Right renal cortex interstitium (tissue), 3 donors: ENCODE measurements around the gene TNFAIP8L1. TPM values are rescaled to one million over a fixed set of nuclear protein-coding genes. Genes with fewer than 3 reads are reported as not detected.

Source experiments
- DNase-seq, 3 donors: peaks; one replicate each; pipeline ENCODE4 v3.0.0-alpha.2; 2013; ENCODE audit warnings: low read depth in 3 of 3, low spot score in 2 of 3
- polyA plus RNA-seq, 3 donors: library from polyadenylated mRNA; unstranded; fragments of 120-200 nt; gene quantifications; one replicate each; pipeline ENCODE4 v1.2.1, GENCODE V29; 2013; ENCODE audit not compliant: insufficient read length in 3 of 3

Gene TNFAIP8L1
- polyA plus RNA-seq, 3 donors = 11.4 to 15.2 (median 12.5) TPM

DNA sequence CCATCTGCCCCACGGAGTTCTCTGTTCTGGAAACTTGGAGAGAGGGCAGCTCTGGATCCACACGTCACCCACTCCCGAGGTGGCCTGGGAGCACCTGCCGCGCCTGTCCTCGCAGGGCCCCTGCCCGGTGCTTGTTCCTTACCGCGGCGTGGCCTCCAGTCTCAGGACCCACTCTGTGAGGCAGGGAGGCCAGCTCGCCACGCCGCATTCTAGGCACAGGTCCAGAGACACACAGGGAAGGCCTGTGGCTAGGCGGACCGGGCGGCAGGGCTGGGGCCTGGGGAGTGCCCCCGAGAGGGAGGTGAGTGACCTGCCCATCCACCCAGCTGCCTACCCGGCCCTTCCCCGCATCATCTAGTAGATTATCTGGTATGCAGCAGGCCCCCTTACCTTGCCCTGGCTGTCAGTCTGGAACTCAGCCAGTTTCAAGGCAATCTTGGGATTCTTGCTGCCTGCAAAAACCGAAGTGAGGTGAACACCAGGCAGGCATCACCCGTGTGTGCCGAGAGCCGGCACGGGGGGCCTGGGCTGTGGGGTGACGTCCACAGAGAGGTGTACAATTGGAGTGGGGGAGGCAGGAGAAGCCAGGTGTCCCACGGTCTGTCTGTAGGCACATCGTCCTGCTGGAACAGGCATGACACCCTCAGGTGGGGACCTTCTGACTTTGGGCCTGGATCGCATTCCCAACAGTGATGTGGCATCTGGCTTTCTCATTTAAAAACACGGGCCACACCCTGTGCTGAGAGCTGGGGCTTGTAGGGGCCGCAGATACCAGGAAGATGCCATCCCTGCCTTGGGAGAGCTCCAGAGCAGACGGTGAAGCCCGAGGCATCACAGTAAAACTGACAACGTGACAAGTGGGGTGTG lies 60.7 kb downstream of the TNFAIP8L1 start:
- DNase-seq = no peak

DNA sequence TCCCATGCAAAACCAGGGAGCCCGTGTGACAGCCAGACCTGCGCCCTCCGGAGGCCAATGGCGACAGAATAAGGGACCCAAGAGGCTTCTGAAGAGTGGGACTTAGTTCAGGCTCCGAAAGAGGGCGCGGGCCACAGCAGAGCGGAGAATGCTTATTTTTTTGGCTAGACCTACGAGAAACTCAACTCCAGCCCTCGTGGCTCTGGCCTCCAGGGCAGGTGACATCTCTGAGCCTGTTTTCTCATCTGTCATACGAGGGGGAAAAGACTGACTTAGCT lies 61.3 kb downstream of the TNFAIP8L1 start:
- DNase-seq = no peak

DNA sequence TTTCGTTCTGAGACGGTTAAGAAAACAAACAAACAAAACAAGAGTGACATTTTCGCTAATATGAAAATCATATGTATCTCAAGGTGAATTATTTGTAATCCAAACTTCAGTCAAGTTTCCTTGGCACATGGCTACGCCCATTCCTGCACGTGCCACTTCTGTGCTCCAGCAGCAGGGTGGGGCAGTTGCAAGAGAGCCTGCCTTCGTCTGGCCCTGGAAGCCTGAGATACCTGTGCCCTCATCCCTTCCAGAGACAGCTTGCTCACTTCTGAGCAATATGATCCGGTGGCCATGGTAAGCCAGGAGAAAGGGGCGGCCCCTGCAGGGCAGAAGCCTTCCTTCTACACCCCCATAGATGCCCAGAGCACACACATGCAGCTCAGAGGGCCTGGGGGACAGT lies 62.2 kb downstream of the TNFAIP8L1 start:
- no peak for DNase-seq

DNA sequence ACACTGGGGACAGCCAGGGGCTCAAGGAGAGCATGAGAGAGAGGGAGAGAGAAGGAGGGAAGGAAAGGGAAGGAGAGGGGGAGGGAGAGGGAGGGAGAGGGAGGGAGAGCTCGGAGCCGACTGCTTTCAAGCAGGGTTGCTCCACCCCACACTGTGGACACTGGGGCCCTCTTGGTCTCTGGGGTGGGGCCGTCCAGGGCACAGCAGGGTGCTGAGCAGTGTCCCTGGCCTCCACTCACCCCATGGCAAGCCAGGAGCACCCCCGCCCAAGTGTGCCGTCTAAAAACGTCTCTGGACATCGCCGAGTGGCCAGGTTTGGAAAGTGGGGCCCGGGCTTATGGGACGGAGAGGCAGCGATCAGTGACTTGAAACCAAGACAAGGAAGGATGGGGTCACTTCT lies 63.4 kb downstream of the TNFAIP8L1 start:
- no peak for DNase-seq

DNA sequence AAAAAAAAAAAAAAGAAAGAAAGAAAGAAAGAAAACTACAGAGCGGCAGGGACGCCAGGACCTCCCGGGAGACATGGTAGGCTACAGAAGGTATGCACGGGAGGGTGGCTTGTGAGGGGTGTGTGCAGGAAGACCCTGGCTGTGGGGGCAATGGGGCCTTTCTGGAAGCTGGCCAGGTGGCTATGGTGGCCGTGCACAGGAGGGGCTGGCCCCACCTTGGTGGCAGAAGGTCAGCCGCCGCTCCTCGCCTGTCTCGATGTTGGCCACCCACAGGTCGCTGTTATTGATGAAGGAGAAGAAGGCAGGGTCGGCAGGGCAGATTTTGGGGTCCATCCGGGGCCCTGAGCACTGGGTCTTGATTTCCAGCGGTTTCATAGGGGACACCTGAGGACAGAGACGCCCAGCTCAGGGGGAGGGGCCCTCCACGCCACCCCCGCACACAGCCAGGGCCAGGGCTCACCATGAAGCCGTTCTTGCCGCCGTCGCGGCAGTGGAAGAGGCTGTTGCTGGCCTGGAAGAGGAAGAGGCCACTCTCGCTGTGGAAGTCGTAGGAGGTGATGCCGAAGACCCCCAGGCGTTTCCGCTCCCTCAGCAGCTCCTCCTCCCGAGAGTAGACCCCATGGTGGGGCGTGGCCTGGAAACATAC lies 64.5 kb downstream of the TNFAIP8L1 start:
- no peak for DNase-seq

DNA sequence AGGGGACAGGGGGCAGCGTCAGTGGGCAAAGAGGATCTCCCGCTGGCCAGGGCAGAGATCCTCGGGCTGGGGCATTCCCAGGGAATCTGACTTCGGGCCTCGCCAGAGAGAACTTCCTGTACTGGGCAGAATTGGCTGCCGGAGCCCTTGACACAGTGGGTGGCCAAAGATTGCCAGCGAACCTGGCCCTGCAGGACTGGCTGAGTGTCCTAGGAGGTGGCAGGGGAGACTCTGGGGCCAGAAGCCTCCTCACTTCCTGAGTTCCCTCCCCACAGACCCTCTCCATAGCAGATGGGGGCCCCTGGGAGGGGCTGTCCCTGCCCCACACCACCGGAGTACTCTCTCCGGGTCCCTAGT lies 65.0 kb downstream of the TNFAIP8L1 start:
- no peak for DNase-seq

Other genes starting within 250 kb of the TNFAIP8L1 start
- gene SH3GL1, start 239.0 kb upstream of the TNFAIP8L1 start, polyA plus RNA-seq = 10 to 100 TPM; 50.8 to 62.5 (median 50.9) TPM
- 10 to 100 TPM; 21.3 to 26.1 (median 21.3) TPM for gene CHAF1A, start 236.9 kb upstream of the TNFAIP8L1 start, polyA plus RNA-seq
- 10 to 100 TPM; 75.7 to 95.3 (median 87.0) TPM for gene UBXN6, start 181.7 kb upstream of the TNFAIP8L1 start, polyA plus RNA-seq
- 10 to 100 TPM; 58.9 to 66.0 (median 62.3) TPM for gene HDGFL2, start 167.2 kb upstream of the TNFAIP8L1 start, polyA plus RNA-seq
- gene PLIN4, start 121.0 kb upstream of the TNFAIP8L1 start, polyA plus RNA-seq = under 1 TPM; 0.37 to 0.59 (median 0.57) TPM
- 1 to 10 TPM; 2.3 to 3.2 (median 2.3) TPM for gene PLIN5, start 104.3 kb upstream of the TNFAIP8L1 start, polyA plus RNA-seq
- under 1 TPM; 0.44 to 0.65 (median 0.57) TPM for gene LRG1, start 99.5 kb upstream of the TNFAIP8L1 start, polyA plus RNA-seq
- 1 to 10 TPM; 1.7 to 2.7 (median 2.2) TPM for gene SEMA6B, start 79.8 kb upstream of the TNFAIP8L1 start, polyA plus RNA-seq
- 10 to 100 TPM; 64.0 to 72.1 (median 71.4) TPM for gene MYDGF, start 30.8 kb downstream of the TNFAIP8L1 start, polyA plus RNA-seq
- gene DPP9, start 84.3 kb downstream of the TNFAIP8L1 start, polyA plus RNA-seq = 10 to 100 TPM; 17.4 to 20.4 (median 18.7) TPM
- 1 to 10 TPM; 1.4 to 1.8 (median 1.6) TPM for gene FEM1A, start 152.2 kb downstream of the TNFAIP8L1 start, polyA plus RNA-seq
- 1 to 10 TPM; 4.3 to 5.4 (median 4.6) TPM for gene TICAM1, start 192.2 kb downstream of the TNFAIP8L1 start, polyA plus RNA-seq
- gene PLIN3, start 228.2 kb downstream of the TNFAIP8L1 start, polyA plus RNA-seq = 10 to 100 TPM; 35.4 to 43.7 (median 38.4) TPM